OCI-LY7 (cell line): ENCODE measurements around the gene TNFRSF17. TPM values are rescaled to one million over a fixed set of nuclear protein-coding genes. Genes with fewer than 3 reads are reported as not detected.

Source experiments
- BruUV-seq: library from RNA; stranded (reverse); fragments of 400-500 nt; replicated peaks from 2 replicates; lab custom pipeline; 2021; lab: Mats Ljungman, UMichigan
- CTCF ChIA-PET: fragments of 300-600 bp; sonication (Branson Sonifier 250); formaldehyde crosslinking; loops from one replicate; lab custom pipeline; 2022; ENCODE audit warnings: antibody characterized with exemption; ENCODE audit not compliant: unreplicated experiment; lab: Charles Lee
- POLR2A ChIA-PET: fragments of 300-600 bp; sonication (Branson Sonifier 250); formaldehyde crosslinking; loops from one replicate; lab custom pipeline; 2022; ENCODE audit warnings: antibody characterized with exemption; lab: Charles Lee
- DNase-seq: peaks from one replicate; pipeline ENCODE4 v3.0.0-alpha.2; 2015; ENCODE audit warnings: low spot score
- H2AFZ ChIP-seq: fragments of 200-600 bp; sonication (generic), shearing (Covaris generic); 2 replicates; pipeline ENCODE4 v1.6.1; 2014; ENCODE audit warnings: mild to moderate bottlenecking, antibody characterized with exemption, low read length, moderate library complexity
- H3K27ac ChIP-seq: fragments of 200-600 bp; sonication (generic); 2 replicates; pipeline ENCODE4 v1.5.1; 2014; ENCODE audit warnings: mixed run types, low read depth, mild to moderate bottlenecking, moderate library complexity, low read length, inconsistent platforms; ENCODE audit not compliant: poor library complexity, severe bottlenecking
- H3K36me3 ChIP-seq: fragments of 200-600 bp; sonication (generic); 2 replicates; pipeline ENCODE4 v1.6.1; 2014; ENCODE audit warnings: mild to moderate bottlenecking, antibody characterized with exemption, low read length, moderate library complexity, mixed read lengths; ENCODE audit not compliant: insufficient read depth
- H3K4me1 ChIP-seq: fragments of 200-600 bp; sonication (generic); 2 replicates; pipeline ENCODE4 v1.5.1; 2014; ENCODE audit warnings: mild to moderate bottlenecking, low read length; ENCODE audit not compliant: insufficient read depth, poor library complexity, severe bottlenecking
- H3K4me2 ChIP-seq: fragments of 200-600 bp; sonication (generic); 2 replicates; pipeline ENCODE4 v1.6.1; 2014; ENCODE audit warnings: mild to moderate bottlenecking, low read length
- H3K4me3 ChIP-seq: fragments of 200-600 bp; sonication (generic); 2 replicates; pipeline ENCODE4 v1.5.1; 2014; ENCODE audit warnings: mild to moderate bottlenecking, low read depth, low read length; ENCODE audit not compliant: poor library complexity, severe bottlenecking
- H3K79me2 ChIP-seq: fragments of 200-600 bp; sonication (generic); 2 replicates; pipeline ENCODE4 v1.6.1; 2016; ENCODE audit warnings: low read depth, mild to moderate bottlenecking, low read length, moderate library complexity, mixed read lengths; ENCODE audit not compliant: insufficient read depth
- H3K9me2 ChIP-seq: fragments of 200-600 bp; sonication (generic); 2 replicates; pipeline ENCODE4 v1.6.1; 2016; ENCODE audit warnings: mild to moderate bottlenecking, low read length, mixed read lengths; ENCODE audit not compliant: insufficient read depth
- H3K9me3 ChIP-seq: fragments of 200-600 bp; sonication (generic); 2 replicates; pipeline ENCODE4 v1.6.1; 2014; ENCODE audit warnings: mild to moderate bottlenecking, mixed run types, low read length, mixed read lengths
- H4K20me1 ChIP-seq: fragments of 200-600 bp; sonication (generic); 2 replicates; pipeline ENCODE4 v1.6.1; 2014; ENCODE audit warnings: mild to moderate bottlenecking, antibody characterized with exemption, low read length, moderate library complexity, mixed read lengths; ENCODE audit not compliant: insufficient read depth
- CTCF ChIP-seq: fragments of 200-600 bp; sonication (generic); conservative IDR thresholded peaks from 2 replicates; pipeline ENCODE4 v1.5.1; 2014; ENCODE audit warnings: mild to moderate bottlenecking, antibody characterized with exemption, low read length, moderate library complexity, mixed read lengths
- EZH2phosphoT487 ChIP-seq: fragments of 200-600 bp; sonication (generic); IDR thresholded peaks from 2 replicates; pipeline ENCODE4 v1.6.1; 2018; ENCODE audit warnings: low read depth, borderline replicate concordance, mild to moderate bottlenecking, mixed run types, antibody characterized with exemption, low read length, moderate library complexity, mixed read lengths
- intact Hi-C: fragments of 100-400 bp; cut with micrococcal nuclease; formaldehyde crosslinking; loops from one replicate; pipeline ENCODE4 v1.10.0; 2022; ENCODE audit not compliant: unreplicated experiment
- total RNA-seq, 2 experiments: library from RNA; depleted of rRNA in 1 of 2; stranded (reverse); fragments of >200 nt in 1 of 2; shearing (Covaris generic) in 1 of 2; gene quantifications; 2 replicates each; pipeline ENCODE4 v1.2.3, GENCODE V29; 2014 to 2022

The TNFRSF17 gene
- total RNA-seq, 2 experiments from 2014 or later, result 33.6 to 58.2 TPM

- no peaks in the 10 kb centered on the region for H3K9me2 ChIP-seq
- no peaks in the 10 kb centered on the region for H4K20me1 ChIP-seq
- peaks cover 12% of the 10 kb centered on the region for H3K4me1 ChIP-seq
- H3K4me3 ChIP-seq, result no peak overlapping the region
- intact Hi-C loops, result no loop called here
- no peaks in the 10 kb centered on the region for H3K36me3 ChIP-seq
- no peak overlapping the region for H2AFZ ChIP-seq
- no peak overlapping the region for H3K27ac ChIP-seq
- H3K9me3 ChIP-seq, result no peaks in the 10 kb centered on the region
- ChIA-PET POLR2A (interaction anchor here (0.7 to 1.2 kb wide), 3 partner anchors 12 to 123 kb away, joined by 3 to 7 read pairs (median 5); no protein-coding TSS in a partner anchor), CTCF (no interaction called here)
- no peaks in the 10 kb centered on the region for H3K79me2 ChIP-seq
- H3K4me2 ChIP-seq, result no peak overlapping the region
- no peak for DNase-seq
- TF ChIP-seq EZH2phosphoT487 (no peak), CTCF (no peak)
- BruUV-seq, result no TSS peak
Measured at GRCh38 chr16:12011565-12011964, 46.6 kb downstream of the TNFRSF17 start.

DNA sequence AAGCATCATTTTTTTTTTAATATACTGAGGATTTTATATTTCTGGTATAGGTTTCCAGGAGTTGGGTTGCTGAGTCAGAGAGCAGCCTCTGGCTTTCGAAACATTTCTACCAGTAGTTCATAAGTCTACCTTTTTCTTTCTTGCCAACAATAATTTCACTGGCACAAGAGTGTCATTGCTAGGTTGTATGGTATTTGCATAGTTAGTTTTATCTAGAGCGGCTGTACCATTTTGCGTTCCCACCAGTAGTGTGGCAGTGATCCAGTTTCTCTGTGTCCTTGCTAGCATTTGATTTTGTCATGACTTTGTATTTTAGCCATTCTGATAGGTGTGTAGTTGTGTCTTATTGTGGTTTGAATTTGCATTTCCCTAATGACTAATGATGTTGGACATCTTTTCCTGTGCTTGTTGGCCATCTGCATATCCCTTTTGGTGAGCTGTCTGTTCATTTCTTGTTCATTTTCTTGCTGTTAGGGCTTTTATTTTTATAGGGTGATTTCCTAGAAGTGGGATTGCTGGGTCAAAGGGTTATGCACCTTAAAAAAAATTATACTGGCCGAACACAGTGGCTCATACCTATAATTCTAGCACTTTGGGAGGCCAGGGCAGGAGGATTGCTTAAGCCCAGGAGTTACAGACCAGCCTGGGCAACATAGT, 51.4 kb downstream of the TNFRSF17 start:
- H2AFZ ChIP-seq, result no peak overlapping the region
- ChIA-PET CTCF (no interaction called here), POLR2A (no interaction called here)
- no peak for DNase-seq
- H3K27ac ChIP-seq, result no peak overlapping the region
- no peaks in the 10 kb centered on the region for H3K9me2 ChIP-seq
- intact Hi-C loops, result no loop called here
- no peak overlapping the region for H3K4me3 ChIP-seq
- H3K79me2 ChIP-seq, result no peaks in the 10 kb centered on the region
- H3K36me3 ChIP-seq, result no peaks in the 10 kb centered on the region
- H3K4me2 ChIP-seq, result no peak overlapping the region
- H4K20me1 ChIP-seq, result no peaks in the 10 kb centered on the region
- TF ChIP-seq CTCF (no peak), EZH2phosphoT487 (no peak)
- H3K9me3 ChIP-seq, result no peaks in the 10 kb centered on the region
- BruUV-seq, result no TSS peak
- peaks cover 12% of the 10 kb centered on the region for H3K4me1 ChIP-seq

GRCh38 chr16:12017558-12017957, 52.5 kb downstream of the TNFRSF17 start:
- no peak for TF ChIP-seq EZH2phosphoT487
- no peak for TF ChIP-seq CTCF
- no peak for DNase-seq
- no peaks in the 10 kb centered on the region for H3K9me2 ChIP-seq
- H2AFZ ChIP-seq, result no peak overlapping the region
- ChIA-PET POLR2A (no interaction called here), CTCF (no interaction called here)
- no TSS peak for BruUV-seq
- H3K27ac ChIP-seq, result no peak overlapping the region
- H4K20me1 ChIP-seq, result no peaks in the 10 kb centered on the region
- H3K79me2 ChIP-seq, result no peaks in the 10 kb centered on the region
- H3K36me3 ChIP-seq, result no peaks in the 10 kb centered on the region
- H3K4me3 ChIP-seq, result no peak overlapping the region
- intact Hi-C loops, result no loop called here
- peaks cover 12% of the 10 kb centered on the region for H3K4me1 ChIP-seq
- no peak overlapping the region for H3K4me2 ChIP-seq
- no peaks in the 10 kb centered on the region for H3K9me3 ChIP-seq
